GM19043 (cell line): ENCODE results near the gene NDUFV3.
"Not testable (repeated sequence)": the region's sequence is repeated elsewhere in the genome, so short reads cannot be mapped to it uniquely, and the experiment has no call there.

Source experiments
- ATAC-seq: cut with Tn5 transposase; IDR thresholded peaks from one replicate; pipeline ENCODE4 v1.9.1; 2021; ENCODE audit warnings: low read depth; ENCODE audit not compliant: unreplicated experiment

Gene NDUFV3

DNA sequence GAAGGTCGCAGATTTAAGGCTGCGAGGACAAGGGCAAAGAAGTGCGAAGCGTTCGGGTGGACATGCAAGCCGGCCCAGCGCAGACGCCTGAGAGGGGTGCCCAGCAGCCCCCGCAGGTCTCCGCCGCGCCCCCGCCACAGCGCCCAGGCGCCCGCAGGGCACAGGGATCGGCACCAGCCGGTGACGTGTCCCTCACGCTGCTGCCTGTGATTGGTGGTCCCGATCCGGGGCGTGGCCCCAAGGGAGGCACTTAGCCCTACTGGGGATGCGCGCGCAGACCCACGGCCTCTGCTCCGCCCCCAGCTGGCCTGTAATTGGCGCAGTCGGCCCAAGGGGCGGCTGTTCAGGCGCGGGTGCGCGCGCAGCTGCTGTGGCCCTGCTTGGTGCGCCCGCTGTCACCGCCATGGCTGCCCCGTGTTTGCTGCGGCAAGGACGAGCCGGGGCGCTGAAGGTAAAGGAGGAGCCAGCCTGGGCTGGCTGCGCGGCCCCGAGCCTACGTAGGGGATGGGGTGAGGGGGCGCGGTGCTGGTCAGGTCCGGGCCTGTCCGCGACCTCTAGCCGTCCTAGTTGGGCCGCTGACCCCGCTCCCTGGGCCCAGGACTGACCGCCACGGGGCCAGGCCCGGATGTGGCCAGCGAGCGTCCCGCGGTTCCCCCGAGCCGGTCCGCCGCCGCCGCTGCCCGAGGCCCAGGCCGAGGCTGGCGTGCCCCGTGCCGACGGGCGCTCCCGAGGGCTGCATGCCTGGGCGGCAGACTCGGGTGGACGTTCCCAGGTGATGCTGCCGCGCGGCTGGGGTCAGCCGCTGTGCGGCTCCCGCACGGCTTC, at the start of gene NDUFV3:
Gene NDUFV3 (plus strand): TSS at position 379 of the 825 bp plus-strand sequence. CDS start 25 bp downstream, at position 404.
- peak; percentile 90 for ATAC-seq

GRCh38 chr21:42844411-42845113, 48.5 kb upstream of the NDUFV3 start:
- no peak for ATAC-seq

GRCh38 chr21:42845296-42845965, 47.7 kb upstream of the NDUFV3 start:
- ATAC-seq = no peak

DNA sequence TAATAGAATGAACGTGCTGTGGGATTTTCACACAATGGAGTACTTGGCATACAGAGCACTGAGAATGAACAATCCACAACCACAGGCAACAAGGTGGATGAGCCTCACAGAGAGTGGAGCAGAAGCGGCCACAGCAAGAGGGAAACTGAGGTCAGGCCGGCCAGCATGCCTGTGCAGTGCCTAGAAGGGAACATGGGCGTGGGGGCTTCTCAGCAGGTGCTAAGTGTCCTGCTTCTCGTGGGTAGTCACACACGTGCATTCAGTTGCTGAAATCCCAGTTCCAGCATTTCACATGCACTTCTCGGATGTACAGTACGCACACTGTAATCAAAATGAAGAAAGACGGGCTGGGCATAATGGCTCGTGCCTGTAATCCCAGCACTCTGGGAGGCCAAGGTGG, 46.9 kb upstream of the NDUFV3 start:
- no peak for ATAC-seq

GRCh38 chr21:42847051-42847707, 45.9 kb upstream of the NDUFV3 start:
- no peak for ATAC-seq

GRCh38 chr21:42847726-42848125, 45.4 kb upstream of the NDUFV3 start:
- no peak for ATAC-seq

- ATAC-seq = not testable (repeated sequence)
Measured at GRCh38 chr21:42848144-42848931, 44.8 kb upstream of the NDUFV3 start.

- no peak for ATAC-seq
Measured at GRCh38 chr21:42848932-42849758, 44.0 kb upstream of the NDUFV3 start.

- ATAC-seq = no peak
Measured at GRCh38 chr21:42849759-42850412, 43.2 kb upstream of the NDUFV3 start.

GRCh38 chr21:42850463-42850862, 42.6 kb upstream of the NDUFV3 start:
- no peak for ATAC-seq

GRCh38 chr21:42850866-42851391, 42.2 kb upstream of the NDUFV3 start:
- no peak for ATAC-seq

- ATAC-seq = no peak
Measured at GRCh38 chr21:42851812-42852665, 41.1 kb upstream of the NDUFV3 start.

- no peak for ATAC-seq
Measured at GRCh38 chr21:42852925-42853570, 40.1 kb upstream of the NDUFV3 start.

DNA sequence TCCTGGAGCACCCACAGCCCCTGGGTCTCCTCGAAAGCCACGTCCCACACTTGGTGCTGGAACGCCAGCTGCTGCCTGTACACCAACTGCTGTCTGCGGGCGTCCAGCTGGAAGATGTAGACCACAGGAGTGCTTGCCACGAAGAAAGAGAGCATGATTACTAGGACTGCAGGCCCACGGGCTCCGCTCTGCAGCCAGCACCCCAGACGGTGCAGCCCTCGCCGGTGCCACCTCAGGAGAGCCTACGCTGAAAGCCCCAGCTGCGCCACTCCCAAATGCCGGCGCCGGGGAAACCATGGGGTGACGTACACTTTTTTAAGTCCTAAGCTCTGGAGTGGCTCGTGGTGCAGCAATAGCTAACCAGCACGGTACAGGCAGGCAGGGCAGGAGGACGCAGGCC, 39.5 kb upstream of the NDUFV3 start:
- no peak for ATAC-seq

DNA sequence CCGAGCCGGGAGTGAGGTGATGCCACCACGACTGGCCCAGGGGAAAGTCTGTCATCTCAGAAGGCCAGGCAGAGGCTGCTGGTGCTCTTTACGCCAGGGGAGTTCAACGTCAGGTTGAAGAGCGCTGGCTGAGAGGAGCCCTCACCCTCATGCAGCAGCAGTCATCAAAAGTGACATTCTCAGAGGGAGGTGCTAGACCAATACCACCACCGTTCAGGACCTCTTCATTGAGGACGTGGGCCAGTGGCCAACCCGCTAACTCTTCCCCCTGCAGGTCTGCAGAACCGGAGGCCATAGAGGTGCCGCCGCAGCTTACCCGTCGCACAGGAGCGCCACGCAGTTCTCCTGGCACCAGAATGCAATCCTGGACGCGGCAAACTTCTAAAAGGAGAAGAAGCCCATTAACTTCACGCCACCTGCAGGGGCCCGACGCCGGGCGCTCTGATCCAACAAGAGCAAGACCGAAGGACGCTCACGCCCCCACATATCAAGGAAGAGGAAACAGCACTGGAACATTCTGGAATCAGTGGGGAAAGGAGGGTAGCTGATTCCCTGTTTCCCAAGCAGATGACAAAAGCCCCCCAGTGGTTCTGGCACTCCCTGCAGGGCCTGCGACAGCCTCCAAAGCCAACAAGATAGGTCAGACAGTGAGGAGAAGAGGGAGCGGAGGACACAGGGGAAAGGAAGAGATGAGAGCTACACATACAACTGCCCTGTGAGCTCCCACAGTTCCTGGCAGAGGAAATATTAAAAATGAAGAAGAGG, 38.7 kb upstream of the NDUFV3 start:
- ATAC-seq = no peak

GRCh38 chr21:42855171-42855936, 37.8 kb upstream of the NDUFV3 start:
- no peak for ATAC-seq
